ENCODE measurements around the gene CTSE.
"Not testable (repeated sequence)": the region's sequence is repeated elsewhere in the genome, so short reads cannot be mapped to it uniquely, and the experiment has no call there.

- not testable (repeated sequence) for TF ChIP-seq SRF (IDR thresholded peaks at IDR 0.05; ENCODE audit: low read depth, low read length); STAT5B (CRISPR knock-in tag; IDR thresholded peaks at IDR 0.05); KDM5A (IDR thresholded peaks at IDR 0.05; ENCODE audit: borderline replicate concordance, low read length); POLR2A (IDR thresholded peaks at IDR 0.05; ENCODE audit: insufficient read depth in 1 of 2, low read depth in 2 of 2, low read length in 2 of 2)
Measured at GRCh38 chr1:205996641-205997040, 27.1 kb downstream of the CTSE start.

Data from HepG2 (cell line).